K562 (cell line): Measurements from ENCODE around the gene SLC7A5. TPM values are rescaled to one million over a fixed set of nuclear protein-coding genes. Genes with fewer than 3 reads are reported as not detected.

Experiments used
- ARID3B ChIP-seq: fragments of 250-450 bp; sonication (Bioruptor Pico); IDR thresholded peaks from 2 replicates; pipeline ENCODE4 v1.4.0; 2020; ENCODE audit warnings: borderline replicate concordance
- CBX1 ChIP-seq: sonication (generic); IDR thresholded peaks from 2 replicates; pipeline ENCODE4 v1.6.1; 2016; ENCODE audit warnings: antibody characterized with exemption, low read depth, mild to moderate bottlenecking
- HCFC1 ChIP-seq: IDR thresholded peaks from 2 replicates; pipeline ENCODE4 v1.6.1; 2012; ENCODE audit warnings: low read depth, low read length, improper control_type of control experiment
- JUNB ChIP-seq: fragments of 450-650 bp; formaldehyde crosslinking; conservative IDR thresholded peaks from 2 replicates; pipeline ENCODE4 v1.4.0; 2020; ENCODE audit warnings: mild to moderate bottlenecking
- MECOM ChIP-seq: fragments of 250-450 bp; sonication (Bioruptor Pico); IDR thresholded peaks from 2 replicates; pipeline ENCODE4 v1.8.0; 2022; ENCODE audit warnings: inconsistent platforms
- MLLT1 ChIP-seq, 2 experiments: fragments of 450-650 bp; IDR thresholded peaks; 2 replicates each; pipeline ENCODE4 v1.6.1; 2016
- NELFE ChIP-seq: IDR thresholded peaks from 2 replicates; pipeline ENCODE4 v1.6.1; 2011; ENCODE audit warnings: mild to moderate bottlenecking; ENCODE audit not compliant: insufficient read depth, insufficient read length
- RBM22 ChIP-seq: fragments of 200-400 bp; formaldehyde crosslinking; IDR thresholded peaks from 2 replicates; pipeline ENCODE4 v1.6.1; 2018; ENCODE audit warnings: low read length, low read depth; ENCODE audit not compliant: poor library complexity, severe bottlenecking
- SMAD2 ChIP-seq: fragments of 150-350 bp; IDR thresholded peaks from 2 replicates; pipeline ENCODE4 v1.6.1; 2014; ENCODE audit warnings: low read depth, mild to moderate bottlenecking, low read length
- XRCC4 ChIP-seq: IDR thresholded peaks from one replicate; pipeline ENCODE4 v1.6.1; 2011; ENCODE audit not compliant: insufficient read depth, insufficient read length; ENCODE audit errors: extremely low read depth
- ZFX ChIP-seq: sonication (generic); formaldehyde crosslinking; IDR thresholded peaks from 2 replicates; pipeline ENCODE4 v1.8.0; 2022; ENCODE audit warnings: mild to moderate bottlenecking, missing genetic modification reagents, moderate library complexity
- ZNF212 ChIP-seq: fragments of 450-650 bp; formaldehyde crosslinking; IDR thresholded peaks from 2 replicates; pipeline ENCODE4 v1.4.0; 2020; ENCODE audit warnings: mild to moderate bottlenecking
- ZNF253 ChIP-seq: fragments of 250-450 bp; sonication (Bioruptor Pico); conservative IDR thresholded peaks from 2 replicates; pipeline ENCODE4 v1.6.1; 2021; ENCODE audit warnings: mild to moderate bottlenecking
- ZNF274 ChIP-seq: IDR thresholded peaks from 2 replicates; pipeline ENCODE4 v1.6.1; 2011; ENCODE audit warnings: low read depth, mild to moderate bottlenecking, low read length, moderate library complexity, borderline replicate concordance
- polyA plus RNA-seq, 8 experiments: library from polyadenylated mRNA; depleted of rRNA in 4 of 8; stranded (reverse) in 5 of 8; unstranded in 3 of 8; fragments of >200 nt; fragmentation: Nextera tagmentation in 2 of 8; fragmentation: Illumina TruSeq in 1 of 8; extraction: Ambion mirVana in 2 of 8; extraction: Trizol in 1 of 8; gene quantifications; 2 replicates each; pipeline versions ENCODE4 v1.2.1 to v1.2.3, GENCODE V29; 2011 to 2014; ENCODE audit warnings: inconsistent platforms in 1 of 8, missing spikeins in 1 of 8
- total RNA-seq, 7 experiments: library from RNA; depleted of rRNA in 6 of 7; stranded (reverse); fragments of >200 nt in 6 of 7; fragmentation: Illumina TruSeq in 2 of 7; extraction: Trizol in 2 of 7; gene quantifications; 2 replicates each; pipeline versions ENCODE4 v1.2.1 to v1.2.3, GENCODE V29; 2011 to 2021; ENCODE audit warnings: low replicate concordance in 1 of 7
- TF ChIP-seq, protein P1 (sequence below): fragments of 200-800 bp; sonication (Bioruptor generic); IDR thresholded peaks from 2 replicates; pipeline ENCODE4 v1.6.1; 2016; ENCODE audit warnings: missing genetic modification characterization, missing compliant biosample characterization
- TF ChIP-seq, protein P2 (sequence below): fragments of 450-650 bp; formaldehyde crosslinking; IDR thresholded peaks from 2 replicates; pipeline ENCODE4 v1.4.0; 2020; ENCODE audit warnings: mild to moderate bottlenecking, moderate library complexity

SLC7A5 gene
- total and polyA plus RNA-seq, 9 of the 15 experiments (the other 6 are each of a cell fraction or from before 2014, with no cell fraction given): 1.9 to 220 (median 18.6) TPM

GRCh38 chr16:87806641-87807546, 62.4 kb downstream of the SLC7A5 start (continued):
- TF ChIP-seq RBM22 (no peak), ZNF274 (no peak), SMAD2 (no peak), MLLT1 (IDR thresholded peaks at IDR 0.05) (no peak), ZNF212 (CRISPR knock-in tag) (no peak), ARID3B (CRISPR knock-in tag) (no peak), ZFX (CRISPR knock-in tag) (no peak; the same call in 1 of the 2 replicates), HCFC1 (no peak), CBX1 (no peak), ZNF253 (CRISPR knock-in tag) (no peak), XRCC4 (no peak), NELFE (no peak), JUNB (CRISPR knock-in tag) (0 out of 2 replicates have a peak, but pooled peaks have one; percentile 0), MECOM (CRISPR knock-in tag) (no peak; the same call in 1 of the 2 replicates)
- TF ChIP-seq, protein P1, sequence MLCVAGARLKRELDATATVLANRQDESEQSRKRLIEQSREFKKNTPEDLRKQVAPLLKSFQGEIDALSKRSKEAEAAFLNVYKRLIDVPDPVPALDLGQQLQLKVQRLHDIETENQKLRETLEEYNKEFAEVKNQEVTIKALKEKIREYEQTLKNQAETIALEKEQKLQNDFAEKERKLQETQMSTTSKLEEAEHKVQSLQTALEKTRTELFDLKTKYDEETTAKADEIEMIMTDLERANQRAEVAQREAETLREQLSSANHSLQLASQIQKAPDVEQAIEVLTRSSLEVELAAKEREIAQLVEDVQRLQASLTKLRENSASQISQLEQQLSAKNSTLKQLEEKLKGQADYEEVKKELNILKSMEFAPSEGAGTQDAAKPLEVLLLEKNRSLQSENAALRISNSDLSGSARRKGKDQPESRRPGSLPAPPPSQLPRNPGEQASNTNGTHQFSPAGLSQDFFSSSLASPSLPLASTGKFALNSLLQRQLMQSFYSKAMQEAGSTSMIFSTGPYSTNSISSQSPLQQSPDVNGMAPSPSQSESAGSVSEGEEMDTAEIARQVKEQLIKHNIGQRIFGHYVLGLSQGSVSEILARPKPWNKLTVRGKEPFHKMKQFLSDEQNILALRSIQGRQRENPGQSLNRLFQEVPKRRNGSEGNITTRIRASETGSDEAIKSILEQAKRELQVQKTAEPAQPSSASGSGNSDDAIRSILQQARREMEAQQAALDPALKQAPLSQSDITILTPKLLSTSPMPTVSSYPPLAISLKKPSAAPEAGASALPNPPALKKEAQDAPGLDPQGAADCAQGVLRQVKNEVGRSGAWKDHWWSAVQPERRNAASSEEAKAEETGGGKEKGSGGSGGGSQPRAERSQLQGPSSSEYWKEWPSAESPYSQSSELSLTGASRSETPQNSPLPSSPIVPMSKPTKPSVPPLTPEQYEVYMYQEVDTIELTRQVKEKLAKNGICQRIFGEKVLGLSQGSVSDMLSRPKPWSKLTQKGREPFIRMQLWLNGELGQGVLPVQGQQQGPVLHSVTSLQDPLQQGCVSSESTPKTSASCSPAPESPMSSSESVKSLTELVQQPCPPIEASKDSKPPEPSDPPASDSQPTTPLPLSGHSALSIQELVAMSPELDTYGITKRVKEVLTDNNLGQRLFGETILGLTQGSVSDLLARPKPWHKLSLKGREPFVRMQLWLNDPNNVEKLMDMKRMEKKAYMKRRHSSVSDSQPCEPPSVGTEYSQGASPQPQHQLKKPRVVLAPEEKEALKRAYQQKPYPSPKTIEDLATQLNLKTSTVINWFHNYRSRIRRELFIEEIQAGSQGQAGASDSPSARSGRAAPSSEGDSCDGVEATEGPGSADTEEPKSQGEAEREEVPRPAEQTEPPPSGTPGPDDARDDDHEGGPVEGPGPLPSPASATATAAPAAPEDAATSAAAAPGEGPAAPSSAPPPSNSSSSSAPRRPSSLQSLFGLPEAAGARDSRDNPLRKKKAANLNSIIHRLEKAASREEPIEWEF: peak; percentile 40; the same call in 1 of the 2 replicates
- TF ChIP-seq, protein P2, sequence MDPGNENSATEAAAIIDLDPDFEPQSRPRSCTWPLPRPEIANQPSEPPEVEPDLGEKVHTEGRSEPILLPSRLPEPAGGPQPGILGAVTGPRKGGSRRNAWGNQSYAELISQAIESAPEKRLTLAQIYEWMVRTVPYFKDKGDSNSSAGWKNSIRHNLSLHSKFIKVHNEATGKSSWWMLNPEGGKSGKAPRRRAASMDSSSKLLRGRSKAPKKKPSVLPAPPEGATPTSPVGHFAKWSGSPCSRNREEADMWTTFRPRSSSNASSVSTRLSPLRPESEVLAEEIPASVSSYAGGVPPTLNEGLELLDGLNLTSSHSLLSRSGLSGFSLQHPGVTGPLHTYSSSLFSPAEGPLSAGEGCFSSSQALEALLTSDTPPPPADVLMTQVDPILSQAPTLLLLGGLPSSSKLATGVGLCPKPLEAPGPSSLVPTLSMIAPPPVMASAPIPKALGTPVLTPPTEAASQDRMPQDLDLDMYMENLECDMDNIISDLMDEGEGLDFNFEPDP: no peak
